ENCODE measurements around the gene SYAP1.
"Not testable (repeated sequence)": the region's sequence is repeated elsewhere in the genome, so short reads cannot be mapped to it uniquely, and the experiment has no call there.

SYAP1 gene

GRCh38 chrX:16783452-16783851 lies 64.0 kb downstream of the SYAP1 start:
- no peaks in the 10 kb centered on the region for H3K27me3 Mint-ChIP-seq
- H3K9me3 Mint-ChIP-seq (ENCODE audit: low read depth), result no peaks in the 10 kb centered on the region
- H3K4me3 Mint-ChIP-seq, result no peak overlapping the region
- no peak overlapping the region for H3K27ac Mint-ChIP-seq
- H3K4me1 Mint-ChIP-seq (ENCODE audit: low read depth), result peaks cover 13% of the 10 kb centered on the region
- no peaks in the 10 kb centered on the region for H3K36me3 Mint-ChIP-seq

GRCh38 chrX:16784440-16784839 lies 65.0 kb downstream of the SYAP1 start:
- not testable (repeated sequence) for H3K36me3 Mint-ChIP-seq; H3K27ac Mint-ChIP-seq; H3K9me3 Mint-ChIP-seq (ENCODE audit: low read depth); H3K4me3 Mint-ChIP-seq; H3K27me3 Mint-ChIP-seq
- H3K4me1 Mint-ChIP-seq (ENCODE audit: low read depth), result peaks cover 13% of the 10 kb centered on the region

- peak overlapping the region; percentile 96 for H3K4me3 Mint-ChIP-seq
- peak overlapping the region; percentile 93 for H3K27ac Mint-ChIP-seq
- H3K4me1 Mint-ChIP-seq (ENCODE audit: low read depth), result peaks cover 15% of the 10 kb centered on the region
- no peaks in the 10 kb centered on the region for H3K9me3 Mint-ChIP-seq (ENCODE audit: low read depth)
- H3K27me3 Mint-ChIP-seq, result no peaks in the 10 kb centered on the region
- no peaks in the 10 kb centered on the region for H3K36me3 Mint-ChIP-seq
Observed at GRCh38 chrX:16785247-16786138, 66.1 kb downstream of the SYAP1 start.

GRCh38 chrX:16786139-16786790 lies 66.9 kb downstream of the SYAP1 start, which contains the start of gene TXLNG:
Gene TXLNG (plus strand): TSS chrX:16786466. CDS start chrX:16786488, 22 bp downstream.
- Mint-ChIP-seq H3K4me1 (ENCODE audit: low read depth) (peaks cover 20% of the 10 kb centered on the region), H3K27me3 (no peaks in the 10 kb centered on the region), H3K4me3 (peak within 1 kb of the TSS; percentile 96), H3K27ac (peak within 1 kb of the TSS; percentile 93), H3K9me3 (ENCODE audit: low read depth) (no peaks in the 10 kb centered on the region), H3K36me3 (no peaks in the 10 kb centered on the region)

- H3K4me1 Mint-ChIP-seq (ENCODE audit: low read depth), result peaks cover 21% of the 10 kb centered on the region
- peak overlapping the region; percentile 96 for H3K4me3 Mint-ChIP-seq
- peak overlapping the region; percentile 80 for H3K27ac Mint-ChIP-seq
Observed at GRCh38 chrX:16786791-16787735, 67.7 kb downstream of the SYAP1 start.

GRCh38 chrX:16788477-16788876 lies 69.1 kb downstream of the SYAP1 start:
- no peaks in the 10 kb centered on the region for H3K36me3 Mint-ChIP-seq
- peak overlapping the region; percentile 23 for H3K27ac Mint-ChIP-seq
- H3K27me3 Mint-ChIP-seq, result no peaks in the 10 kb centered on the region
- H3K4me1 Mint-ChIP-seq (ENCODE audit: low read depth), result peaks cover 24% of the 10 kb centered on the region
- H3K9me3 Mint-ChIP-seq (ENCODE audit: low read depth), result no peaks in the 10 kb centered on the region
- peak overlapping the region; percentile 86 for H3K4me3 Mint-ChIP-seq

More at GRCh38 chrX:16786791-16787735, 67.7 kb downstream of the SYAP1 start:
- H3K27me3 Mint-ChIP-seq, result no peaks in the 10 kb centered on the region
- H3K36me3 Mint-ChIP-seq, result no peaks in the 10 kb centered on the region
- H3K9me3 Mint-ChIP-seq (ENCODE audit: low read depth), result no peaks in the 10 kb centered on the region

- no peak overlapping the region for H3K4me3 Mint-ChIP-seq
- peaks cover 14% of the 10 kb centered on the region for H3K4me1 Mint-ChIP-seq (ENCODE audit: low read depth)
- H3K36me3 Mint-ChIP-seq, result no peaks in the 10 kb centered on the region
- no peaks in the 10 kb centered on the region for H3K27me3 Mint-ChIP-seq
- H3K27ac Mint-ChIP-seq, result no peak overlapping the region
- H3K9me3 Mint-ChIP-seq (ENCODE audit: low read depth), result no peaks in the 10 kb centered on the region
Observed at GRCh38 chrX:16796298-16796697, 76.9 kb downstream of the SYAP1 start.

GRCh38 chrX:16797358-16797757 lies 77.9 kb downstream of the SYAP1 start:
- Mint-ChIP-seq H3K27me3 (no peaks in the 10 kb centered on the region), H3K36me3 (no peaks in the 10 kb centered on the region), H3K9me3 (ENCODE audit: low read depth) (no peaks in the 10 kb centered on the region), H3K4me1 (ENCODE audit: low read depth) (peaks cover 11% of the 10 kb centered on the region), H3K4me3 (no peak overlapping the region), H3K27ac (no peak overlapping the region)

- Mint-ChIP-seq H3K36me3 (no peaks in the 10 kb centered on the region), H3K4me3 (no peak overlapping the region), H3K4me1 (ENCODE audit: low read depth) (peaks cover 11% of the 10 kb centered on the region), H3K27me3 (no peaks in the 10 kb centered on the region), H3K27ac (no peak overlapping the region), H3K9me3 (ENCODE audit: low read depth) (no peaks in the 10 kb centered on the region)
Observed at GRCh38 chrX:16797841-16798240, 78.4 kb downstream of the SYAP1 start.

GRCh38 chrX:16804923-16805464 lies 85.6 kb downstream of the SYAP1 start:
- Mint-ChIP-seq H3K4me1 (ENCODE audit: low read depth) (peaks cover 18% of the 10 kb centered on the region), H3K36me3 (no peaks in the 10 kb centered on the region), H3K27ac (no peak overlapping the region), H3K4me3 (no peak overlapping the region), H3K9me3 (ENCODE audit: low read depth) (no peaks in the 10 kb centered on the region), H3K27me3 (no peaks in the 10 kb centered on the region)

- Mint-ChIP-seq H3K9me3 (ENCODE audit: low read depth) (no peaks in the 10 kb centered on the region), H3K4me3 (no peak overlapping the region), H3K36me3 (no peaks in the 10 kb centered on the region), H3K27ac (no peak overlapping the region), H3K4me1 (ENCODE audit: low read depth) (peaks cover 20% of the 10 kb centered on the region), H3K27me3 (no peaks in the 10 kb centered on the region)
Observed at GRCh38 chrX:16807548-16807947, 88.1 kb downstream of the SYAP1 start.

- Mint-ChIP-seq H3K4me1 (ENCODE audit: low read depth) (peaks cover 20% of the 10 kb centered on the region), H3K27me3 (no peaks in the 10 kb centered on the region), H3K4me3 (no peak overlapping the region), H3K9me3 (ENCODE audit: low read depth) (no peaks in the 10 kb centered on the region), H3K27ac (peak overlapping the region; percentile 61), H3K36me3 (no peaks in the 10 kb centered on the region)
Observed at GRCh38 chrX:16807976-16808542, 88.6 kb downstream of the SYAP1 start.

- Mint-ChIP-seq H3K9me3 (ENCODE audit: low read depth) (no peaks in the 10 kb centered on the region), H3K27ac (no peak overlapping the region), H3K4me1 (ENCODE audit: low read depth) (peaks cover 8% of the 10 kb centered on the region), H3K4me3 (no peak overlapping the region), H3K36me3 (no peaks in the 10 kb centered on the region), H3K27me3 (no peaks in the 10 kb centered on the region)
Observed at GRCh38 chrX:16814597-16814996, 95.2 kb downstream of the SYAP1 start.

All from activated naive CD8-positive, alpha-beta T cell (primary cell).